ENCODE measurements around the gene KRT7.

GRCh38 chr12:52263761-52264434 is 30.9 kb downstream of the KRT7 start:
- TF ChIP-seq EP300 (IDR thresholded peaks at IDR 0.05; ENCODE audit: borderline replicate concordance in 1 of 2, low read depth in 1 of 2, low read length in 1 of 2): no peak
- no peak for TF ChIP-seq YY1 (IDR thresholded peaks at IDR 0.05; ENCODE audit: low read depth)
- TF ChIP-seq EZH2phosphoT487 (IDR thresholded peaks at IDR 0.05; ENCODE audit: borderline replicate concordance, low read depth): no peak

Data from SK-N-SH (cell line).